OCI-LY1 (cell line): ENCODE data around the gene GAB4.
"Not testable (repeated sequence)": the region's sequence is repeated elsewhere in the genome, so short reads cannot be mapped to it uniquely, and the experiment has no call there.

ENCODE experiments used
- H2AFZ ChIP-seq: fragments of 200-600 bp; sonication (generic), shearing (Covaris generic); 2 replicates; pipeline ENCODE4 v1.6.0; 2014; ENCODE audit warnings: antibody characterized with exemption, mild to moderate bottlenecking, low read length
- H3F3A ChIP-seq: fragments of 200-600 bp; sonication (generic), shearing (Covaris generic); 2 replicates; pipeline ENCODE4 v1.6.0; 2014; ENCODE audit warnings: mild to moderate bottlenecking, antibody characterized with exemption, low read length, moderate library complexity; ENCODE audit not compliant: insufficient read depth
- H3K27ac ChIP-seq: fragments of 200-600 bp; sonication (generic); 2 replicates; pipeline ENCODE4 v1.5.1; 2014; ENCODE audit warnings: low read length, mixed run types, mild to moderate bottlenecking, low read depth; ENCODE audit not compliant: poor library complexity, severe bottlenecking
- H3K27me3 ChIP-seq: fragments of 200-600 bp; sonication (generic); 2 replicates; pipeline ENCODE4 v1.6.0; 2014; ENCODE audit warnings: antibody characterized with exemption, mild to moderate bottlenecking, low read length, moderate library complexity; ENCODE audit not compliant: insufficient read depth
- H3K36me3 ChIP-seq: fragments of 200-600 bp; sonication (generic); 2 replicates; pipeline ENCODE4 v1.6.1; 2014; ENCODE audit warnings: mild to moderate bottlenecking, antibody characterized with exemption, low read length, moderate library complexity, mixed read lengths; ENCODE audit not compliant: insufficient read depth
- H3K4me1 ChIP-seq: fragments of 200-600 bp; sonication (generic); 2 replicates; pipeline ENCODE4 v1.5.1; 2014; ENCODE audit warnings: mild to moderate bottlenecking, low read length, moderate library complexity; ENCODE audit not compliant: insufficient read depth, severe bottlenecking
- H3K4me2 ChIP-seq: fragments of 200-600 bp; sonication (generic), shearing (Covaris generic); 2 replicates; pipeline ENCODE4 v1.6.1; 2014; ENCODE audit warnings: low read length
- H3K4me3 ChIP-seq: fragments of 200-600 bp; sonication (generic); 2 replicates; pipeline ENCODE4 v1.5.1; 2014; ENCODE audit warnings: low read length, low read depth, mild to moderate bottlenecking, mixed read lengths; ENCODE audit not compliant: poor library complexity, severe bottlenecking
- H3K79me2 ChIP-seq: fragments of 200-600 bp; shearing (Covaris generic); 2 replicates; pipeline ENCODE4 v1.6.1; 2016; ENCODE audit warnings: mixed run types, low read length, mixed read lengths; ENCODE audit not compliant: insufficient read depth
- H3K9ac ChIP-seq: fragments of 200-600 bp; sonication (generic), shearing (Covaris generic); 2 replicates; pipeline ENCODE4 v1.6.1; 2014; ENCODE audit warnings: mild to moderate bottlenecking, low read length, mixed read lengths
- H3K9me2 ChIP-seq: fragments of 200-600 bp; sonication (generic), shearing (Covaris generic); 2 replicates; pipeline ENCODE4 v1.6.1; 2014; ENCODE audit warnings: low read depth, mild to moderate bottlenecking, low read length, mixed read lengths
- H3K9me3 ChIP-seq: fragments of 200-600 bp; shearing (Covaris generic); 2 replicates; pipeline ENCODE4 v1.6.1; 2014; ENCODE audit warnings: low read length, mixed read lengths
- H4K20me1 ChIP-seq: fragments of 200-600 bp; sonication (generic), shearing (Covaris generic); 2 replicates; pipeline ENCODE4 v1.6.0; 2016; ENCODE audit warnings: mild to moderate bottlenecking, low read length; ENCODE audit not compliant: insufficient read depth
- CTCF ChIP-seq: fragments of 200-600 bp; sonication (generic), shearing (Covaris generic); IDR thresholded peaks from 2 replicates; pipeline ENCODE4 v1.5.1; 2017; ENCODE audit warnings: mild to moderate bottlenecking, antibody characterized with exemption, low read length, moderate library complexity, mixed read lengths
- EZH2 ChIP-seq: fragments of 200-600 bp; sonication (generic), shearing (Covaris generic); IDR thresholded peaks from 2 replicates; pipeline ENCODE4 v1.8.0; 2017; ENCODE audit warnings: borderline replicate concordance, mixed run types, mild to moderate bottlenecking, antibody characterized with exemption, low read length, moderate library complexity, mixed read lengths

GAB4 gene

GRCh38 chr22:17047656-17048055 is 39.6 kb upstream of the GAB4 start:
- H3K27ac ChIP-seq, result no peak overlapping the region
- H3K9ac ChIP-seq, result no peak overlapping the region
- H3K4me2 ChIP-seq, result no peak overlapping the region
- H3F3A ChIP-seq, result no peaks in the 10 kb centered on the region
- H3K36me3 ChIP-seq, result no peaks in the 10 kb centered on the region
- no peaks in the 10 kb centered on the region for H4K20me1 ChIP-seq
- H3K4me3 ChIP-seq, result no peak overlapping the region
- H3K27me3 ChIP-seq, result no peaks in the 10 kb centered on the region
- H3K79me2 ChIP-seq, result no peaks in the 10 kb centered on the region
- TF ChIP-seq EZH2, result no peak
- no peak for TF ChIP-seq CTCF
- H3K9me3 ChIP-seq, result no peaks in the 10 kb centered on the region
- no peak overlapping the region for H2AFZ ChIP-seq
- no peaks in the 10 kb centered on the region for H3K4me1 ChIP-seq
- H3K9me2 ChIP-seq, result no peaks in the 10 kb centered on the region

GRCh38 chr22:17046566-17047348 is 38.7 kb upstream of the GAB4 start:
- Histone ChIP-seq H4K20me1 (no peaks in the 10 kb centered on the region), H2AFZ (no peak overlapping the region), H3K9me3 (no peaks in the 10 kb centered on the region), H3K4me1 (no peaks in the 10 kb centered on the region), H3K36me3 (no peaks in the 10 kb centered on the region), H3K27me3 (no peaks in the 10 kb centered on the region), H3F3A (no peaks in the 10 kb centered on the region), H3K27ac (no peak overlapping the region), H3K79me2 (no peaks in the 10 kb centered on the region), H3K4me3 (no peak overlapping the region), H3K4me2 (no peak overlapping the region), H3K9ac (no peak overlapping the region), H3K9me2 (no peaks in the 10 kb centered on the region)
- TF ChIP-seq EZH2 (no peak), CTCF (no peak)

- Histone ChIP-seq H3K79me2 (no peaks in the 10 kb centered on the region), H3K4me3 (no peak overlapping the region), H3K36me3 (no peaks in the 10 kb centered on the region), H3F3A (no peaks in the 10 kb centered on the region), H3K4me2 (no peak overlapping the region), H3K27ac (no peak overlapping the region), H3K4me1 (no peaks in the 10 kb centered on the region), H3K9me2 (no peaks in the 10 kb centered on the region), H3K9me3 (no peaks in the 10 kb centered on the region), H3K27me3 (no peaks in the 10 kb centered on the region), H4K20me1 (no peaks in the 10 kb centered on the region), H3K9ac (no peak overlapping the region), H2AFZ (no peak overlapping the region)
- TF ChIP-seq CTCF, result no peak
- no peak for TF ChIP-seq EZH2
These were observed 35.5 kb upstream of the GAB4 start for GRCh38 chr22:17043521-17043920.

- peak overlapping the region; percentile 21; the same call in 1 of the 2 replicates for H3K4me2 ChIP-seq
- H3K9me3 ChIP-seq, H3K27ac ChIP-seq, H4K20me1 ChIP-seq, H3K79me2 ChIP-seq, H3K27me3 ChIP-seq, H3K4me1 ChIP-seq, H3F3A ChIP-seq, H3K36me3 ChIP-seq, H3K9me2 ChIP-seq, H2AFZ ChIP-seq: not testable (repeated sequence)
- H3K9ac ChIP-seq, result peak overlapping the region; percentile 29; the same call in 1 of the 2 replicates
- peak overlapping the region; percentile 52 for H3K4me3 ChIP-seq
These were observed 29.1 kb upstream of the GAB4 start for GRCh38 chr22:17036842-17037711.
